ENCODE results near the gene TM9SF1. TPM values are rescaled to one million over a fixed set of nuclear protein-coding genes. Genes with fewer than 3 reads are reported as not detected.

The TM9SF1 gene
- total and polyA plus RNA-seq, 2 of the 4 experiments (the other 2 are of a cell fraction): 40.4 to 65.6 TPM

GRCh38 chr14:24212924-24213865 is 18.0 kb upstream of the TM9SF1 start, which contains the start of gene CHMP4A (continued):
- TF ChIP-seq, protein P1, sequence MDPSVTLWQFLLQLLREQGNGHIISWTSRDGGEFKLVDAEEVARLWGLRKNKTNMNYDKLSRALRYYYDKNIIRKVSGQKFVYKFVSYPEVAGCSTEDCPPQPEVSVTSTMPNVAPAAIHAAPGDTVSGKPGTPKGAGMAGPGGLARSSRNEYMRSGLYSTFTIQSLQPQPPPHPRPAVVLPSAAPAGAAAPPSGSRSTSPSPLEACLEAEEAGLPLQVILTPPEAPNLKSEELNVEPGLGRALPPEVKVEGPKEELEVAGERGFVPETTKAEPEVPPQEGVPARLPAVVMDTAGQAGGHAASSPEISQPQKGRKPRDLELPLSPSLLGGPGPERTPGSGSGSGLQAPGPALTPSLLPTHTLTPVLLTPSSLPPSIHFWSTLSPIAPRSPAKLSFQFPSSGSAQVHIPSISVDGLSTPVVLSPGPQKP (IDR thresholded peaks at IDR 0.05; ENCODE audit: borderline replicate concordance, low read depth, low read length): no peak
- TF ChIP-seq CEBPB (IDR thresholded peaks at IDR 0.05; ENCODE audit: low read depth, low read length) (peak; percentile 95), RFX5 (IDR thresholded peaks at IDR 0.05; ENCODE audit: low read depth, low read length) (0 out of 2 replicates have a peak, but pooled peaks have one; percentile 16)
